PC-3 (cell line): ENCODE data around the gene RXRA. TPM values are rescaled to one million over a fixed set of nuclear protein-coding genes. Genes with fewer than 3 reads are reported as not detected.

Experiments used
- ATAC-seq: fragments of 200-7000 bp; cut with Tn5 transposase; 2 replicates; pipeline ENCODE4 v1.9.1; 2020; ENCODE audit warnings: mild to moderate bottlenecking, moderate library complexity
- BruUV-seq: library from RNA; stranded (reverse); fragments of 400-500 nt; replicated peaks from 2 replicates; lab custom pipeline; 2021; lab: Mats Ljungman, UMichigan
- CTCF ChIA-PET: fragments of 300-600 bp; sonication (Branson Sonifier 250); formaldehyde crosslinking; loops from one replicate; lab custom pipeline; 2022; ENCODE audit warnings: antibody characterized with exemption; lab: Charles Lee
- POLR2A ChIA-PET: fragments of 300-600 bp; sonication (Branson Sonifier 250); formaldehyde crosslinking; loops from one replicate; lab custom pipeline; 2022; ENCODE audit warnings: antibody characterized with exemption; ENCODE audit not compliant: unreplicated experiment; lab: Charles Lee
- DNase-seq: peaks from one replicate; pipeline ENCODE4 v3.0.0-alpha.2; 2015
- H2AFZ ChIP-seq: fragments of 300-600 bp; sonication (generic); 2 replicates; pipeline ENCODE4 v1.6.0; 2016; ENCODE audit warnings: antibody characterized with exemption, low read length
- H3F3A ChIP-seq: fragments of 300-600 bp; sonication (generic); one replicate; pipeline ENCODE4 v1.6.0; 2017; ENCODE audit warnings: antibody characterized with exemption, low read length, control low read depth, mild to moderate bottlenecking; ENCODE audit not compliant: unreplicated experiment
- H3K27ac ChIP-seq: fragments of 300-600 bp; sonication (generic); 2 replicates; pipeline ENCODE4 v1.5.1; 2016; ENCODE audit warnings: mild to moderate bottlenecking, low read length
- H3K27me3 ChIP-seq: fragments of 300-600 bp; sonication (generic); 2 replicates; pipeline ENCODE4 v1.6.1; 2016; ENCODE audit warnings: low read length, mixed read lengths
- H3K36me3 ChIP-seq: fragments of 300-600 bp; sonication (generic); 2 replicates; pipeline ENCODE4 v1.6.1; 2016; ENCODE audit warnings: low read depth, mixed run types, low read length, mixed read lengths
- H3K4me1 ChIP-seq: fragments of 300-600 bp; sonication (generic); 2 replicates; pipeline ENCODE4 v1.5.1; 2016; ENCODE audit warnings: low read length; ENCODE audit not compliant: insufficient read depth
- H3K4me2 ChIP-seq: fragments of 300-600 bp; sonication (generic); 2 replicates; pipeline ENCODE4 v1.6.0; 2016; ENCODE audit warnings: low read length
- H3K4me3 ChIP-seq: fragments of 300-600 bp; sonication (generic); 2 replicates; pipeline ENCODE4 v1.5.1; 2016; ENCODE audit warnings: mild to moderate bottlenecking, low read length, mixed read lengths
- H3K79me2 ChIP-seq: fragments of 300-600 bp; sonication (generic); 2 replicates; pipeline ENCODE4 v1.6.1; 2017; ENCODE audit warnings: low read length, mixed read lengths
- H3K9ac ChIP-seq: fragments of 300-600 bp; sonication (generic); 2 replicates; pipeline ENCODE4 v1.6.0; 2016; ENCODE audit warnings: mild to moderate bottlenecking, low read length
- H3K9me2 ChIP-seq: fragments of 300-600 bp; sonication (generic); replicated peaks from 2 replicates; pipeline ENCODE4 v1.6.1; 2016; ENCODE audit warnings: mixed run types, low read length, mixed read lengths
- H3K9me3 ChIP-seq: fragments of 300-600 bp; sonication (generic); 2 replicates; pipeline ENCODE4 v1.6.1; 2016; ENCODE audit warnings: low read length, mixed read lengths
- H4K20me1 ChIP-seq: fragments of 300-600 bp; sonication (generic); 2 replicates; pipeline ENCODE4 v1.6.1; 2016; ENCODE audit warnings: low read length, mixed read lengths
- CTCF ChIP-seq: fragments of 300-600 bp; sonication (generic); conservative IDR thresholded peaks from 2 replicates; pipeline ENCODE4 v1.5.1; 2017; ENCODE audit warnings: antibody characterized with exemption, low read depth, mild to moderate bottlenecking, low read length
- EZH2 ChIP-seq: fragments of 300-600 bp; sonication (generic); IDR thresholded peaks from one replicate; pipeline ENCODE4 v1.6.1; 2017; ENCODE audit warnings: antibody characterized with exemption, mild to moderate bottlenecking, low read length; ENCODE audit not compliant: unreplicated experiment
- EZH2phosphoT487 ChIP-seq: fragments of 300-600 bp; sonication (generic); IDR thresholded peaks from 2 replicates; pipeline ENCODE4 v1.6.1; 2018; ENCODE audit warnings: mild to moderate bottlenecking, antibody characterized with exemption, low read length, borderline replicate concordance
- intact Hi-C: fragments of 100-400 bp; cut with micrococcal nuclease; formaldehyde crosslinking; loops from 2 replicates; pipeline ENCODE4 v1.9.0; 2023
- total RNA-seq: library from RNA; depleted of rRNA; stranded (reverse); fragments of >200 nt; gene quantifications from 2 replicates; pipeline ENCODE4 v1.2.3, GENCODE V29; 2014

The RXRA gene
- total RNA-seq, 1 experiment from 2014 or later = 17.5 TPM

- Histone ChIP-seq H2AFZ (no peak overlapping the region), H3K27ac (no peak overlapping the region), H3K9me2 (no peaks in the 10 kb centered on the region), H4K20me1 (no peaks in the 10 kb centered on the region), H3K36me3 (no peaks in the 10 kb centered on the region), H3K4me3 (no peak overlapping the region), H3K4me1 (no peaks in the 10 kb centered on the region), H3K9me3 (no peaks in the 10 kb centered on the region), H3K4me2 (no peak overlapping the region), H3F3A (no peaks in the 10 kb centered on the region), H3K27me3 (no peaks in the 10 kb centered on the region), H3K79me2 (no peaks in the 10 kb centered on the region), H3K9ac (no peak overlapping the region)
- DNase-seq (no peak), ATAC-seq (no peak)
- no TSS peak for BruUV-seq
- ChIA-PET CTCF (no interaction called here), POLR2A (no interaction called here)
- TF ChIP-seq CTCF = no peak
- no peak for TF ChIP-seq EZH2phosphoT487
- TF ChIP-seq EZH2 = no peak
- intact Hi-C loops = no loop called here
These were observed 147.8 kb downstream of the RXRA start for GRCh38 chr9:134474055-134474370.

GRCh38 chr9:134475011-134475790 is 148.9 kb downstream of the RXRA start:
- H3K4me3 ChIP-seq = no peak overlapping the region
- DNase-seq = no peak
- POLR2A ChIA-PET = no interaction called here
- H3F3A ChIP-seq = no peaks in the 10 kb centered on the region
- H3K9ac ChIP-seq = no peak overlapping the region
- TF ChIP-seq EZH2 (no peak), EZH2phosphoT487 (no peak), CTCF (no peak)
- no peaks in the 10 kb centered on the region for H3K4me1 ChIP-seq
- no peak overlapping the region for H3K4me2 ChIP-seq
- intact Hi-C loops = no loop called here
- 0 out of 2 replicates have a peak, but pooled peaks have one; percentile 31 for ATAC-seq
- CTCF ChIA-PET = no interaction called here
- no peaks in the 10 kb centered on the region for H4K20me1 ChIP-seq
- H3K27ac ChIP-seq = no peak overlapping the region
- H3K9me3 ChIP-seq = no peaks in the 10 kb centered on the region
- no peaks in the 10 kb centered on the region for H3K9me2 ChIP-seq
- BruUV-seq = no TSS peak
- H3K27me3 ChIP-seq = no peaks in the 10 kb centered on the region
- no peaks in the 10 kb centered on the region for H3K79me2 ChIP-seq
- H2AFZ ChIP-seq = no peak overlapping the region
- no peaks in the 10 kb centered on the region for H3K36me3 ChIP-seq

GRCh38 chr9:134476272-134476941 is 150.2 kb downstream of the RXRA start:
- no peak overlapping the region for H2AFZ ChIP-seq
- ChIA-PET POLR2A (no interaction called here), CTCF (no interaction called here)
- no peak for TF ChIP-seq EZH2phosphoT487
- TF ChIP-seq EZH2 = no peak
- TF ChIP-seq CTCF = no peak
- no peak overlapping the region for H3K4me2 ChIP-seq
- intact Hi-C loops = no loop called here
- no peak overlapping the region for H3K27ac ChIP-seq
- no peaks in the 10 kb centered on the region for H3K9me3 ChIP-seq
- H4K20me1 ChIP-seq = no peaks in the 10 kb centered on the region
- BruUV-seq = no TSS peak
- no peaks in the 10 kb centered on the region for H3K9me2 ChIP-seq
- H3K27me3 ChIP-seq = no peaks in the 10 kb centered on the region
- H3K9ac ChIP-seq = no peak overlapping the region
- H3K79me2 ChIP-seq = no peaks in the 10 kb centered on the region
- no peak overlapping the region for H3K4me3 ChIP-seq
- H3F3A ChIP-seq = no peaks in the 10 kb centered on the region
- ATAC-seq = no peak
- no peak for DNase-seq
- no peaks in the 10 kb centered on the region for H3K36me3 ChIP-seq
- no peaks in the 10 kb centered on the region for H3K4me1 ChIP-seq
